GM06990 (cell line): Measurements from ENCODE around the gene EPHA1.

ENCODE experiments used
- DNase-seq: peaks from one replicate; pipeline ENCODE4 v3.0.0-alpha.2; 2011; ENCODE audit not compliant: insufficient read length; ENCODE audit errors: extremely low read depth
- H3K27me3 ChIP-seq: replicated peaks from 2 replicates; pipeline ENCODE4 v1.6.0; 2011; ENCODE audit warnings: low read length; ENCODE audit not compliant: control insufficient read depth, insufficient read depth
- H3K36me3 ChIP-seq: 2 replicates; pipeline ENCODE4 v1.5.1; 2011; ENCODE audit warnings: low read length; ENCODE audit not compliant: control insufficient read depth, insufficient read depth
- H3K4me3 ChIP-seq: replicated peaks from 2 replicates; pipeline ENCODE4 v1.5.1; 2011; ENCODE audit warnings: low read depth, mild to moderate bottlenecking, control low read depth, low read length
- CTCF ChIP-seq: IDR thresholded peaks from 2 replicates; pipeline ENCODE4 v1.5.1; 2011; ENCODE audit warnings: low read length, control low read depth, mild to moderate bottlenecking, inconsistent platforms; ENCODE audit not compliant: insufficient read depth, poor library complexity, severe bottlenecking

The EPHA1 gene

GRCh38 chr7:143379611-143380259 lies 28.9 kb downstream of the EPHA1 start:
- no peak for TF ChIP-seq CTCF
- no peak for DNase-seq
- Histone ChIP-seq H3K36me3 (no peaks in the 10 kb centered on the region; the same call in 1 of the 2 replicates), H3K27me3 (no peaks in the 10 kb centered on the region), H3K4me3 (peak overlapping the region; percentile 91)

GRCh38 chr7:143376396-143376795 lies 32.3 kb downstream of the EPHA1 start:
- no peak overlapping the region for H3K4me3 ChIP-seq
- H3K36me3 ChIP-seq: no peaks in the 10 kb centered on the region
- TF ChIP-seq CTCF: no peak
- H3K27me3 ChIP-seq: no peaks in the 10 kb centered on the region
- DNase-seq: no peak

GRCh38 chr7:143375298-143376034 lies 33.2 kb downstream of the EPHA1 start:
- Histone ChIP-seq H3K36me3 (no peaks in the 10 kb centered on the region), H3K27me3 (no peaks in the 10 kb centered on the region), H3K4me3 (no peak overlapping the region)
- no peak for DNase-seq
- no peak for TF ChIP-seq CTCF

- no peak for DNase-seq
- no peak for TF ChIP-seq CTCF
- H3K27me3 ChIP-seq: no peaks in the 10 kb centered on the region
- H3K36me3 ChIP-seq: no peaks in the 10 kb centered on the region
- H3K4me3 ChIP-seq: no peak overlapping the region
Measured at GRCh38 chr7:143374561-143374960, 34.1 kb downstream of the EPHA1 start.

DNA sequence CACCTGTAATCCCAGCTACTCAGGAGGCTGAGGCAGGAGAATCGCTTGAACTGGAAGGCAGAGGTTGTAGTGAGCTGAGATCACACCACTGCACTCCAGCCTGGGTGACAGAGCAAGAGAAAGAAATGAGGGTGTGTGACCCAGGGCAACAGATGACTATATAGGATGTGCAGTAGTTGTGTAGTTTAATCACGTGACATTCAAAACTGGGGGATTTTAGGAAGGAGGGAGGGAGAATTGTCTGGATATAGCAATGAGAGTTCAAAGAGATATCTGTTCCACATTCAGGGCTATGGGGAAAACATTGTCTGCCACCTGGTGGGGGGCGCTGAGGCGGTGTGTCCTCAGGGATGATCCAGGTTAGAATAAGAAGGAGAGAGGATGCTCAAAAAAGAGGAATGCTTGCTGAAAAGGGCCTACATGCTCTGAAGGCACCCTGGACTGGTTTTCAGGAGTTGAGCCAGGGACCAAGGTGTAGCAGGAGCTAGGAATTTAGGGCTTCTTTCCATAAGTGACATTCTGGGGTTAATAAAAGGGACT lies 35.3 kb downstream of the EPHA1 start:
- no peak for TF ChIP-seq CTCF
- H3K27me3 ChIP-seq: no peaks in the 10 kb centered on the region
- no peaks in the 10 kb centered on the region for H3K36me3 ChIP-seq
- DNase-seq: no peak
- H3K4me3 ChIP-seq: no peak overlapping the region
